Activated CD4-positive, CD25-positive, alpha-beta regulatory T cell treated with anti-CD3 and anti-CD28 coated beads, Interleukin-2, amount 50 U/mL, for 72 hours (primary cell): ENCODE results near the gene TMEM184A.

Source experiments
- DNase-seq: peaks from one replicate; pipeline ENCODE4 v3.0.0; 2021

Gene TMEM184A

GRCh38 chr7:1538544-1539180, 17.3 kb downstream of the TMEM184A start:
- no peak for DNase-seq

GRCh38 chr7:1537535-1538412, 18.2 kb downstream of the TMEM184A start:
- no peak for DNase-seq

GRCh38 chr7:1536743-1537534, 19.1 kb downstream of the TMEM184A start:
- no peak for DNase-seq

- DNase-seq, result no peak
These were observed 19.6 kb downstream of the TMEM184A start for GRCh38 chr7:1536455-1536742.

GRCh38 chr7:1535701-1536454, 20.1 kb downstream of the TMEM184A start:
- DNase-seq, result no peak

GRCh38 chr7:1535100-1535458, 20.9 kb downstream of the TMEM184A start:
- DNase-seq, result no peak

GRCh38 chr7:1534330-1535099, 21.5 kb downstream of the TMEM184A start:
- no peak for DNase-seq

- DNase-seq, result no peak
These were observed 22.3 kb downstream of the TMEM184A start for GRCh38 chr7:1533547-1534329.

GRCh38 chr7:1533255-1533546, 22.8 kb downstream of the TMEM184A start:
- no peak for DNase-seq

- DNase-seq, result peak; percentile 50
These were observed 23.4 kb downstream of the TMEM184A start for GRCh38 chr7:1532456-1533254.

GRCh38 chr7:1531979-1532455, 24.0 kb downstream of the TMEM184A start:
- DNase-seq, result no peak

GRCh38 chr7:1531263-1531978, 24.6 kb downstream of the TMEM184A start:
- DNase-seq, result peak; percentile 51

- DNase-seq, result no peak
These were observed 25.1 kb downstream of the TMEM184A start for GRCh38 chr7:1530946-1531262.

GRCh38 chr7:1529383-1530116, 26.5 kb downstream of the TMEM184A start:
- DNase-seq, result no peak

- no peak for DNase-seq
These were observed 29.7 kb downstream of the TMEM184A start for GRCh38 chr7:1526271-1526754.

GRCh38 chr7:1525409-1525808, 30.6 kb downstream of the TMEM184A start:
- no peak for DNase-seq

- DNase-seq, result no peak
These were observed 32.2 kb downstream of the TMEM184A start for GRCh38 chr7:1523844-1524243.

- DNase-seq, result no peak
These were observed 32.8 kb downstream of the TMEM184A start for GRCh38 chr7:1523208-1523607.

- DNase-seq, result no peak
These were observed 34.5 kb downstream of the TMEM184A start for GRCh38 chr7:1521456-1521855.
